ENCODE data around the gene SLC17A1.

GRCh38 chr6:25866011-25866410 lies 34.2 kb upstream of the SLC17A1 start:
- TF ChIP-seq, protein P1, sequence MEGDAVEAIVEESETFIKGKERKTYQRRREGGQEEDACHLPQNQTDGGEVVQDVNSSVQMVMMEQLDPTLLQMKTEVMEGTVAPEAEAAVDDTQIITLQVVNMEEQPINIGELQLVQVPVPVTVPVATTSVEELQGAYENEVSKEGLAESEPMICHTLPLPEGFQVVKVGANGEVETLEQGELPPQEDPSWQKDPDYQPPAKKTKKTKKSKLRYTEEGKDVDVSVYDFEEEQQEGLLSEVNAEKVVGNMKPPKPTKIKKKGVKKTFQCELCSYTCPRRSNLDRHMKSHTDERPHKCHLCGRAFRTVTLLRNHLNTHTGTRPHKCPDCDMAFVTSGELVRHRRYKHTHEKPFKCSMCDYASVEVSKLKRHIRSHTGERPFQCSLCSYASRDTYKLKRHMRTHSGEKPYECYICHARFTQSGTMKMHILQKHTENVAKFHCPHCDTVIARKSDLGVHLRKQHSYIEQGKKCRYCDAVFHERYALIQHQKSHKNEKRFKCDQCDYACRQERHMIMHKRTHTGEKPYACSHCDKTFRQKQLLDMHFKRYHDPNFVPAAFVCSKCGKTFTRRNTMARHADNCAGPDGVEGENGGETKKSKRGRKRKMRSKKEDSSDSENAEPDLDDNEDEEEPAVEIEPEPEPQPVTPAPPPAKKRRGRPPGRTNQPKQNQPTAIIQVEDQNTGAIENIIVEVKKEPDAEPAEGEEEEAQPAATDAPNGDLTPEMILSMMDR (conservative IDR thresholded peaks at IDR 0.05; ENCODE audit: low read depth, low read length), result no peak
- TF ChIP-seq USF2 (IDR thresholded peaks at IDR 0.05; ENCODE audit: low read depth, low read length), result no peak
- no peak for TF ChIP-seq POLR2A (IDR thresholded peaks at IDR 0.05; ENCODE audit: low read depth, low read length)
- TF ChIP-seq RCOR1 (IDR thresholded peaks at IDR 0.05; ENCODE audit: insufficient replicate concordance, low read length), result no peak
- TF ChIP-seq RFX5 (IDR thresholded peaks at IDR 0.05; ENCODE audit: low read depth, low read length), result no peak
- no peak for TF ChIP-seq SMC3 (IDR thresholded peaks at IDR 0.05; ENCODE audit: low read depth, low read length)
- TF ChIP-seq MXI1 (IDR thresholded peaks at IDR 0.05; ENCODE audit: borderline replicate concordance, low read depth, low read length), result no peak
- no peak for TF ChIP-seq CHD1 (IDR thresholded peaks at IDR 0.05; ENCODE audit: low read depth, low read length)
- TF ChIP-seq CEBPB (IDR thresholded peaks at IDR 0.05; ENCODE audit: low read depth, low read length), result no peak
- no peak for TF ChIP-seq MAFK (IDR thresholded peaks at IDR 0.05; ENCODE audit: low read depth, low read length)
- TF ChIP-seq RAD21 (IDR thresholded peaks at IDR 0.05; ENCODE audit: low read length), result no peak
